Activated CD8-positive, alpha-beta T cell treated with anti-CD3 and anti-CD28 coated beads for 36 hours (primary cell): ENCODE measurements around the gene ZNF91. TPM values are rescaled to one million over a fixed set of nuclear protein-coding genes. Genes with fewer than 3 reads are reported as not detected.

Source experiments
- ATAC-seq: fragments of 200-7000 bp; cut with Tn5 transposase; one replicate; pipeline ENCODE4 v1.10.0; 2021; ENCODE audit warnings: mild to moderate bottlenecking, moderate library complexity
- CTCF ChIA-PET: fragments of 350-600 bp; sonication (Branson Sonifier 250); formaldehyde crosslinking; loops from one replicate; lab custom pipeline; 2021; ENCODE audit warnings: antibody characterized with exemption; lab: Charles Lee
- POLR2A ChIA-PET: fragments of 350-600 bp; sonication (Branson Sonifier 250); formaldehyde crosslinking; loops from one replicate; lab custom pipeline; 2021; ENCODE audit warnings: antibody characterized with exemption; lab: Charles Lee
- DNase-seq: peaks from one replicate; pipeline ENCODE4 v3.0.0-alpha.2; 2020
- H3K27ac Mint-ChIP-seq: one replicate; pipeline ENCODE4 v1.8.0; 2021; ENCODE audit warnings: mild to moderate bottlenecking, mixed read lengths
- H3K27me3 Mint-ChIP-seq: one replicate; pipeline ENCODE4 v1.8.0; 2021; ENCODE audit warnings: mixed read lengths
- H3K36me3 Mint-ChIP-seq: one replicate; pipeline ENCODE4 v1.8.0; 2021; ENCODE audit warnings: low read depth, mixed read lengths
- H3K4me1 Mint-ChIP-seq: one replicate; pipeline ENCODE4 v1.8.0; 2021; ENCODE audit warnings: low read depth, mixed read lengths
- H3K4me3 Mint-ChIP-seq: one replicate; pipeline ENCODE4 v1.8.0; 2021; ENCODE audit warnings: mild to moderate bottlenecking, moderate library complexity, mixed read lengths
- H3K9me3 Mint-ChIP-seq: one replicate; pipeline ENCODE4 v1.8.0; 2021; ENCODE audit warnings: mixed read lengths
- intact Hi-C: fragments of 100-400 bp; cut with micrococcal nuclease; formaldehyde crosslinking; loops from one replicate; pipeline ENCODE4 v1.10.0; 2022
- total RNA-seq, 2 experiments: library from RNA; stranded (reverse); gene quantifications; one replicate each; pipeline ENCODE4 v1.2.3, GENCODE V29; 2021
- TF ChIP-seq, protein P1 (sequence below): fragments of 200-600 bp; IDR thresholded peaks from one replicate; pipeline ENCODE4 v1.8.0; 2022; ENCODE audit warnings: antibody characterized with exemption, mild to moderate bottlenecking

Gene ZNF91
- total RNA-seq, 2 experiments from 2014 or later = 35.8 to 38.2 TPM

DNA sequence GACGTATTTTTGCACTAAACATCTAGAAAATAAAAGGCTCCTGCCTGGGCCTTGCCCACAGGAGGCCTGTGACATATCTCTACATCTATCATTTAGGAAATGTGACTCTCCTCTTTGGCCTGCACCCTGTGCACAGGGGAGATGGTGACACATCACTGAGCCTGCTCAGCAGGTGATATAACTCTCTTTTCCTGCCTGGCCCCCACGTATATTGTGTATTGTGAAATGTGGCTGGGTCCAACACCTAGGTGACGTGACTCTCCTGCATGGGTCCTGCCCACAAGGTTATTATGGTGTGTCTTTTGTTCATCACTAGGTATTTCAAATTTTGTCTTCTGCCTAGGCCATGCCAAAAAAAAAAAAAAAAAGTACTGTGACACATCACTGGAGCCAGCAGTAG is 83.7 kb downstream of the ZNF91 start:
- TF ChIP-seq, protein P1, sequence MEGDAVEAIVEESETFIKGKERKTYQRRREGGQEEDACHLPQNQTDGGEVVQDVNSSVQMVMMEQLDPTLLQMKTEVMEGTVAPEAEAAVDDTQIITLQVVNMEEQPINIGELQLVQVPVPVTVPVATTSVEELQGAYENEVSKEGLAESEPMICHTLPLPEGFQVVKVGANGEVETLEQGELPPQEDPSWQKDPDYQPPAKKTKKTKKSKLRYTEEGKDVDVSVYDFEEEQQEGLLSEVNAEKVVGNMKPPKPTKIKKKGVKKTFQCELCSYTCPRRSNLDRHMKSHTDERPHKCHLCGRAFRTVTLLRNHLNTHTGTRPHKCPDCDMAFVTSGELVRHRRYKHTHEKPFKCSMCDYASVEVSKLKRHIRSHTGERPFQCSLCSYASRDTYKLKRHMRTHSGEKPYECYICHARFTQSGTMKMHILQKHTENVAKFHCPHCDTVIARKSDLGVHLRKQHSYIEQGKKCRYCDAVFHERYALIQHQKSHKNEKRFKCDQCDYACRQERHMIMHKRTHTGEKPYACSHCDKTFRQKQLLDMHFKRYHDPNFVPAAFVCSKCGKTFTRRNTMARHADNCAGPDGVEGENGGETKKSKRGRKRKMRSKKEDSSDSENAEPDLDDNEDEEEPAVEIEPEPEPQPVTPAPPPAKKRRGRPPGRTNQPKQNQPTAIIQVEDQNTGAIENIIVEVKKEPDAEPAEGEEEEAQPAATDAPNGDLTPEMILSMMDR = no peak

DNA sequence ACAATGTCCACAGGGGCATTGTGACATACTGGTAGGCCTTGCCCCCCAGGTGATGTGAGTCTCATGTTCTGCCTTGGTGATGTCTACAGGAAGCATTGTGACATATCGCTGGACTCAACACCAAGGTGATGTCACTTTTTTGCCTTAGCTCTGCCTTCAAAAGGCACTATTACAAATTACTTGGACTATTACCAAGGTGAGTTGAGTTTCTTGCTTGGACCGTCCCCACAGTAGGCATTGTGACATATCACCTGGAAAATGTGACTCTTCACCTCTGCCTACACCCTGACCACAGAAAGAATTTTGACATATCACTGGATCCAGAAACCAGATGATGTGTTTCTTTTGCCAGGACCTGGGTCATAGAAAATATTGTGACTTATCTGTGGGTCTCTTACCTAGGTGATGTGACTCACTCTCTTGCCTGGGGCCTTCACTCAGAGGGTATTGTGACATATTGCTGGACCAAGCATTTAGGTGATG is 84.5 kb downstream of the ZNF91 start:
- no peak for ATAC-seq
- Mint-ChIP-seq H3K4me1 (no peaks in the 10 kb centered on the region), H3K27me3 (no peaks in the 10 kb centered on the region), H3K4me3 (no peak overlapping the region), H3K36me3 (no peaks in the 10 kb centered on the region), H3K9me3 (no peaks in the 10 kb centered on the region), H3K27ac (no peak overlapping the region)
- ChIA-PET CTCF (no interaction called here), POLR2A (no interaction called here)
- TF ChIP-seq, protein P1 = no peak
- intact Hi-C loops = no loop called here
- DNase-seq = no peak

More for the DNA sequence above, 83.7 kb downstream of the ZNF91 start:
- ChIA-PET CTCF (no interaction called here), POLR2A (no interaction called here)
- intact Hi-C loops = no loop called here
- DNase-seq = no peak
- Mint-ChIP-seq H3K4me3 (no peak overlapping the region), H3K27ac (no peak overlapping the region), H3K9me3 (no peaks in the 10 kb centered on the region), H3K36me3 (no peaks in the 10 kb centered on the region), H3K4me1 (no peaks in the 10 kb centered on the region), H3K27me3 (no peaks in the 10 kb centered on the region)
- ATAC-seq = no peak

DNA sequence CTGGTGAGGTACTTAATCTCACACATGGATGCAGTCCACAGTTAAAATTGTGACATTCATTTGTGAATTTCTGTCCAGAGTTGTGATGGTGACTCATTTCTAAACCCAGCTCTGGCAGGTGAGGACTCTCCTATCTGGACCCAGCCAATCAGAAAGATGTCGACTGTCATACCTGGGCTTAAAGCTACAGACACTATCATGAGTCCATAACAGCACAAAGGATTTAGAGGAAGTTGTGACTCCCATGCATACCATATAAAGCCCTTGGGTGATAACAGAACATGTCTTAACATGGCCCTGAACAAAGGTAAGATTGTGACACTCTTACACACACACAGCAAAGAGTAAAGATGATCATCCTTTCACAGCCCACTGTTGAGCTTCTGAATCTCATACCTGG is 85.3 kb downstream of the ZNF91 start:
- Mint-ChIP-seq H3K4me1 (no peaks in the 10 kb centered on the region), H3K36me3 (no peaks in the 10 kb centered on the region), H3K27ac (no peak overlapping the region), H3K27me3 (no peaks in the 10 kb centered on the region), H3K9me3 (no peaks in the 10 kb centered on the region), H3K4me3 (no peak overlapping the region)
- POLR2A ChIA-PET = no interaction called here
- DNase-seq = no peak
- CTCF ChIA-PET = no interaction called here
- no peak for ATAC-seq
- TF ChIP-seq, protein P1 = no peak
- intact Hi-C loops = no loop called here

DNA sequence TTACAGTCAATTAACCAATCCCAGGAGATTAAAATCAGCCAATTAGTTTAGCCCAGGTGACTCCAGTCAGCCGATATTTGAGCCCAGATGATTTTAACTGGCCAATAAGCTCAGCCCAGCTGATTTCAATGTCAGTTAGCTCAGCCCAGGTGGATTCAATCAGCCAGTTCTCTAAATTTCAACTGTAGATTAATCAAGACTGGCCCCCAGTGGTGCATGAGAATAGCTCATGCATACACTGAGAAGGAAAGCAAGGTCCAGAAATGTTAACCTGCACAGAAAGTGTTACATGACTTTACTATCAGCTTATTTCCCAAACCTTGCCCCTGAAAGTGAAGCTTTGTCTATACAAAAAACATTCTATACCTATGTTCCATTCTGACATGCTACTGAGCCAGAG is 89.7 kb downstream of the ZNF91 start:
- TF ChIP-seq, protein P1 = no peak
- H3K36me3 Mint-ChIP-seq = no peaks in the 10 kb centered on the region
- intact Hi-C loops = no loop called here
- POLR2A ChIA-PET = no interaction called here
- DNase-seq = no peak
- no peaks in the 10 kb centered on the region for H3K27me3 Mint-ChIP-seq
- H3K27ac Mint-ChIP-seq = no peak overlapping the region
- no peak overlapping the region for H3K4me3 Mint-ChIP-seq
- peaks cover 11% of the 10 kb centered on the region for H3K9me3 Mint-ChIP-seq
- no peak for ATAC-seq
- no peaks in the 10 kb centered on the region for H3K4me1 Mint-ChIP-seq
- CTCF ChIA-PET = no interaction called here

DNA sequence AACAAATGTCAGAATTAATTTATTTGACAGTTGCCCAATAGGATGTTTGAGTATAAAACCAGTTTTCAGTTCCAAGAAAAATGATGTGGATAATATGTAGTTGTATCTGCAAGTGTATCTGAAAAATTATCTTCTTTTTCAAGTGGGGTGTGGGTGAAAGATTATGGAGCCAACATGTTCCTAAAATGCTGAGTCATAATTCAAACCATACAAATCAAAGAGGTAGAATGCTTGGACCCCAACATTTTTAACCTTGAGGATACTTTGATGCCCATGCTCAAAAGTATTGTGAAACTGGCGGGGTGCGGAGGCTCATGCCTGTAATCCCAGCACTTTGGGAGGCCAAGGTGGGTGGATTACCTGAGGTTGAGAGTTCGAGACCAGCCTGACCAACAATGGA is 91.0 kb downstream of the ZNF91 start:
- ATAC-seq (no peak), DNase-seq (no peak)
- TF ChIP-seq, protein P1 = no peak
- Mint-ChIP-seq H3K27ac (no peak overlapping the region), H3K4me3 (no peak overlapping the region), H3K36me3 (no peaks in the 10 kb centered on the region), H3K27me3 (no peaks in the 10 kb centered on the region), H3K9me3 (peaks cover 21% of the 10 kb centered on the region), H3K4me1 (no peaks in the 10 kb centered on the region)
- intact Hi-C loops = no loop called here
- ChIA-PET POLR2A (no interaction called here), CTCF (no interaction called here)
